Cardiac septum (tissue), 1 donor: Measurements from ENCODE around the gene BMP4. TPM values are rescaled to one million over a fixed set of nuclear protein-coding genes. Genes with fewer than 3 reads are reported as not detected.
"Not testable (repeated sequence)": the region's sequence is repeated elsewhere in the genome, so short reads cannot be mapped to it uniquely, and the experiment has no call there.

ENCODE experiments used
- DNase-seq: peaks from one replicate; pipeline ENCODE4 v3.0.0-alpha.2; 2020; ENCODE audit warnings: low spot score
- intact Hi-C: fragments of 100-400 bp; cut with DNase I; formaldehyde crosslinking; loops from one replicate; pipeline ENCODE4 v1.14.0; 2022
- long read RNA-seq: library from polyadenylated mRNA; unstranded; transcript quantifications from one replicate; pipeline ENCODE4 v2.0.0, GENCODE V29; 2021
- total RNA-seq: library from RNA; stranded (reverse); fragmentation: NEBNext Ultra II Directional; extraction: Animal tissue kit (Norgen Biotek cat#: 25700); gene quantifications from one replicate; pipeline ENCODE4 v1.2.1, GENCODE V29; 2021
- donor health status: DM: no; HTN: no; CAD: no.

Gene BMP4
- total RNA-seq, result 6.9 TPM
- long read RNA-seq, partial matches to known transcripts, result 1 of 5 reads
- long read RNA-seq, other reads (novel, unspliced or antisense), result 1 of 5 reads

GRCh38 chr14:53956427-53957201 is at the start of gene BMP4:
Gene BMP4 (minus strand): TSS chr14:53956825. CDS start chr14:53952222, 4,603 bp downstream.
- DNase-seq, result peak; percentile 88
- intact Hi-C loops, result loop anchor here (10.0 kb wide), 3 partner anchors 242 to 422 kb away; no protein-coding TSS in a partner anchor

DNA sequence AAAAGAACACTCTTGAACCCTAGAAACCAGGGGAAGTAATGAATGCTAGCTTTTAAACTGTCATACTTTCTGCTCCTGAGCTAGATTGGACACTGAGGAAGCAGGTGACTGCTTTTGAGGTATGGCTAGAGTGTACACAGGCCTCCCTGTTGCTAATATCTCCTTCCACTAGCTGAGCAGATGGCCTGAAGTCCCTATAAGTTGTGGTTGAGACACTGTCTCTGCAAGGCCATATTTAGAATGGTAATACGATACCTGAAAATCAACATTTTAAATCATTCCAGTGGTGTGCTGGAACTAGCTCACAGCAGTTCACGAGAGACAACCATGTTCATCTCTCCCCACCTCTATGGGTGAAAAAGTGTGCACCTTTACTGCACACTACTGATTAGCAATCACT is 46.4 kb upstream of the BMP4 start:
- no peak for DNase-seq
- intact Hi-C loops, result no loop called here

DNA sequence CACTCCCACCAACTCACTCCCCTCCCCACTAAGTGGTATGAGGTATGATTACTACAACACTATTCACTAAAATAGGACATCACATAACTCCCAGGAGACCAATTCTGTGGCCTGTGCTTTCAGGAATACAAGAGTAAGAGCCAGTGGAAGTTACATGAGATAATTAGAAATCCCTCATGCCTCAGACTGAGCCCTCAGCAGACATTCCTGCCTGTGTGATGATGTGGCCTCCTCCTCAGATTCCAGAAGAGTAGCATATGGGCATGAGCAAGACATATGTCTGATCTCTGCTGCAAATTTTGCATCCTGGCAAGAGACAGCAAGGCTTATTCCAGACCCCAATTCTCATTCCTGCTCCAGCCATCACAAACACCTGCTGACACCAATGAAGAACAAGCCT is 46.0 kb upstream of the BMP4 start:
- no peak for DNase-seq
- intact Hi-C loops, result no loop called here

DNA sequence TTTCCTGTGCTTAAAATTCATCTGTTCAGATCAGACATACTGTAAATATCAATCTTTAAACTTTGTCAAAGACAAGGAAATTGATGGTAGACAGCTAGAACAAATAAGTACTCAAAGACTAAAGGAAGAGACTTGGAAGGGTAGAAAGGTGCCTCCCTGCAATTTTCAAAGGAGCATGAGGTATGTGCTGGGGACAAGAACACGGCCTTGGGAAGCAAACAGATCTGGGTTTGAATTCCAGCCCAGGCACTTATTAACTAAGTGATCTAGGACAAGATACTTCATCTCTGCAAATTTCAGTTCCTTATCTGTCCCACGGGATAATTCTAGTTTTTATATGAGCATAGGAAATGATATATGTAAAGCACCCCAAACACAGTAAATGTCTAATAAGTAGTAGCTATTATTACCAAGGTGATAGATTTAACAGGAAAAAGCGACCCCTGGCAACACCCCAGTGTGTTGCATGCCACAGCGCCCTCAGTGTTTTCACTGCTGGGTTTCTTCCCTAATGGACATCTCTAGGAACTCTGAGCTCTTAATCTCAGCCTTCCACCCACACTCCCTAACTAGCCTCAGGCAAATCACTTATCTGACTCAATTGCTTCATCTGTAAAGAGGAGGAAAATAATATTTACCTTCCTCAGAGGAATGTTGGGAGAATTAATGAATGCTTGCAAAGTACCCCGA is 44.7 kb upstream of the BMP4 start:
- DNase-seq, result no peak
- intact Hi-C loops, result no loop called here

- intact Hi-C loops, result no loop called here
- DNase-seq, result no peak
Measured at GRCh38 chr14:54000341-54000811, 43.8 kb upstream of the BMP4 start.

- DNase-seq, result no peak
- intact Hi-C loops, result no loop called here
Measured at GRCh38 chr14:53999061-53999488, 42.5 kb upstream of the BMP4 start.

DNA sequence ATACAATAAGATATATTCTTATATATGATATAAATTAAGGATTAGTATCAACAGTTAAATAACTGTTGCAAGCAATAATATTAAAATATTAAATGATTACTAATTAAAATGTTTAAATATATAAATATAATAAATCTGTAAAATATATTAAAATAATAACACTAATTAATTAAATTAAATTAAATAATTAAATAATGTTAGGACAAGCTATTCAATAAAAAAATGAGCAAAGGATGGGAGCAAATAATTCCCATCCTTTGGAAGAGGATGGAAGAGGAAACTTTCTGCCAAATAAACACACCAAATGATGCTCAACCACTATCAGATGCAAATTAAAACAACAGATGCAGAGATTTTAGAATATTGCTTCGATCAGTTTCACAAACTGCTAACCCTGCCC is 39.4 kb upstream of the BMP4 start:
- intact Hi-C loops, result no loop called here
- no peak for DNase-seq

GRCh38 chr14:53993920-53994607 is 37.4 kb upstream of the BMP4 start:
- intact Hi-C loops, result no loop called here
- no peak for DNase-seq

DNA sequence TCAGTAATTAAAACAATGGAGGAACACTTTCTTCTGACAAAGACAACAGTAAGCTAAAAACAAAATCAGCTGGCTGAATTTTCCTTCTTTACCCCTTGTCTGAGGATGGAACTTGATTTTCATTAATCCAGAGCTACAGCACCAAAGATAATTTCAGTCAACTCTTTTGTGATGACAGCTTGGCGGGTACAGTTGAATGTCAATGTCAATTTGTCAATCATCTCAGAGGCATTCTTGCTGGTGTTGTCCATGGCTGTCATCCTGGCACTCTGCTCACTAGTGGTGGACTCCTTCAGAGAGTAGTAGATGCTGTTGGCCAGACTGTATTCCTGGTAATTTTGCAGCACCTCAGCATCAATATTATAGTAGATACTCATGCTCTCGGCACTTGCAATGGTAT is 34.4 kb upstream of the BMP4 start:
- intact Hi-C loops, result no loop called here
- DNase-seq, result no peak

GRCh38 chr14:53986718-53987117 is 30.1 kb upstream of the BMP4 start:
- DNase-seq, intact Hi-C loops: not testable (repeated sequence)

DNA sequence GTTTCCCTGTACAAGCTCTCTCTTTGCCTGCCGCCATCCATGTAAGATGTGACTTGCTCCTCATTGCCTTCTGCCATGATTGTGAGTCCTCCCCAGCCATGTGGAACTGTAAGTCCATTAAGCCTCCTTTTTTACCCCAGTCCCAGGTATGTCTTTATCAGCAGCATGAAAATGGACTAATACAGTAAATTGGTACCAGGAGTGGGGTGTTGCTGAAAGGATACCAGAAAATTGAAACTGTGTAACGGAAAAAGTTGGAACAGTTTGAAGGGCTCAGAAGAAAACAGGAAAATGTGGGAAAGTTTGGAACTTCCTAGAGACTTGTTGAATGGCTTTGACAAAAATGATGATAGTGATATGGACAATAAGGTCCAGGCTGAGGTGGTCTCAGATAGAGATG is 28.3 kb upstream of the BMP4 start:
- DNase-seq, intact Hi-C loops: not testable (repeated sequence)

GRCh38 chr14:53983112-53983511 is 26.5 kb upstream of the BMP4 start:
- intact Hi-C loops, result no loop called here
- no peak for DNase-seq

DNA sequence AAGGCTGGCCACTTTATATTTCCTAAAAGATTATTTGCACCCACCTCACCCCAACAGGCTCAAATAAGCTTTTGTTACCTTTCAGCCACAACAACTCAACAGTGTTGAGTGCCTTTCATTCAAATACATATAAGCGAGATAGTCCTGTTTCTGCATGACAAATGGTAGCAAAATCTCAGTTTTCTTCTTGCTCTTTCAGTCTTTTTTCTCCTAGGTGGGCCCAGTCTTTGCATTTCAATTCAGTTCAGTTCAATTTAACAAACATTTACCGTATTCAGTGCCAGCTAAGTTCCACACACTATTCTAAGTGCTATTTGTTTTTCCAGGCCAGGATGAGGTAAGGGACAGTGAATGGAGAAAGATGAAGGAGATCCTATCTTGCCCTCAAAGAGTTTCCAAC is 25.9 kb upstream of the BMP4 start:
- DNase-seq, result no peak
- intact Hi-C loops, result no loop called here

DNA sequence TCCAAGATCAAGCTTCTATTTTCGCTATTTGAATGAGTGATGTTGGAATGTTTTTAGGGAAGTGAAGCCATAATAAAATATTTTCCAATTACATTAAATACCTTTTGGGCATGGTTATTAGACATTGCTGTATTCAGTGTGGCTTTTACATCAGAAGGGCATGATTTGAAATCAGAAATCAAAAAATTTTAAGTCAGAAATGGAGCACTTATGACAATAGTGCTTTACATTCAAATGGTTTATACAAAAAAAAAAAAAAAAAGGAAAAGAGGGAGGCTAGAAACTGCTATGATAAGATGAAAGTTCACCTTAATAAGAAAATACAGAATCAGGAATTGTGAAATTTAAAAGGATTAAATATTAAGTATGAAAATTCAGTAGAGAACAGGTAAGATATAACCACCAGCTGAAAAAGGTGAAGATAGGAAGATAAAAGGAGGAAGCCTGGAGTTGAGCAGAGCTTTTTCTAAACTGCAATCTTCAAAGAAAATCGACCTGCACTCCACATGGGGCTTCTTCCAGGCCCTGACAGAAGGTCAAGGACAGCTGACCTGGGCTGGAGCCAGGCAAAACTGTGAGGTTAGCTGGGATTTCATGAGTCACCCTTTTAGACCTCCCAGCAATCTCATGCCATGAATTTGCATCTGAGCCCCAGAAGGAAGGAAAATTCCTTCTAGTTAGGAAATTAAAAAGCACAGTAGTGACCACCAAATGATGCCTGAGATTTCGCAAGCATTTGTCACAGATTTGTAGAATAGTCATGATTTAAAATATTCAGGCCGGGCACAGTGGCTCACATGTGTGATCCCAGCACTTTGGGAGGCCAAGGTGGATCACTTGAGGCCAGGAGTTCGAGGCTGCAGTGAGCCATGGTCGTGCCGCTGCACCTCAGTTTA is 23.4 kb upstream of the BMP4 start:
- intact Hi-C loops, result no loop called here
- no peak for DNase-seq

- intact Hi-C loops, result no loop called here
- DNase-seq, result no peak
Measured at GRCh38 chr14:53979113-53979681, 22.6 kb upstream of the BMP4 start.

GRCh38 chr14:53978194-53978593 is 21.6 kb upstream of the BMP4 start:
- DNase-seq, result no peak
- intact Hi-C loops, result no loop called here

GRCh38 chr14:53975444-53975843 is 18.8 kb upstream of the BMP4 start:
- intact Hi-C loops, result no loop called here
- no peak for DNase-seq

DNA sequence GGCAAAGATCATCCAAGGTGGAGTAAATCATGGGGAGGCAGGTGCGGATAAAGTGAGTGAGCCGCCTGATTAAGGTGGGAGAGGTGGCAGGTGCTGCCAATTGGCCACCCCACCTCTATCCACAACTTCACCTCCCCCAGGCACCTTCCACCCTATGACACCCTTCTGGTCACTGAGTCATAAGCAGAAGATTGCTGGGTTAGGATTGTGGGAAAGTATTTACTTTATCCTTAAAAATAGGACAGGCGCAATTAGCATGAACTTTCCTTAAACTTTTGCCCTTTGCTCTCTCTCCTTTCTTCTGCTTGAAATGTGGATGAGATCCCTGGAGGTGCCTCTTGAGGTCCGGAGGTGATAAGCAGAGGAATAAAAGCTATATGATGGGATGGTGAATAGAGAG is 14.9 kb upstream of the BMP4 start:
- no peak for DNase-seq
- intact Hi-C loops, result no loop called here

DNA sequence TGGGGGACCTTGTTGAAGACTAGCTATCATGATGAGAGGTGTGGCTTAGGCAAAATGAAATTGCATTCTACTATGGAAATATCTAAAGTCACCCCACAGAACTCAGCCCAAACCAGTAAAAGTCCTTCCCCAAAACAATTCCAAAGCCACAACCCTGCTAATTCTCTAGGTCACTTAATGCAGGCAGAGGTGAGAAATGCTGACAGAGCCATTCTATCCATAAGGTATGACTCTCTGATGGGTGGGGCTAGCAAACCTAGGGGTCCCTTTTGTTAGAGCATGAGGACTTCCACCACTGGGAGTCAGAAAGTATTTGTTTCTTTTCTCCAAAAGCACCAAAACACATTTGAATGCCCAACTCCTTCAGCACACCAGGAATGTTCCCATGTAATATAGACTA is 12.7 kb upstream of the BMP4 start:
- DNase-seq, result no peak
- intact Hi-C loops, result no loop called here
